Measurements from ENCODE around the gene NLGN2.
A peak's percentile ranks its signal among the peaks of the same experiment; 100 is the strongest.

DNA sequence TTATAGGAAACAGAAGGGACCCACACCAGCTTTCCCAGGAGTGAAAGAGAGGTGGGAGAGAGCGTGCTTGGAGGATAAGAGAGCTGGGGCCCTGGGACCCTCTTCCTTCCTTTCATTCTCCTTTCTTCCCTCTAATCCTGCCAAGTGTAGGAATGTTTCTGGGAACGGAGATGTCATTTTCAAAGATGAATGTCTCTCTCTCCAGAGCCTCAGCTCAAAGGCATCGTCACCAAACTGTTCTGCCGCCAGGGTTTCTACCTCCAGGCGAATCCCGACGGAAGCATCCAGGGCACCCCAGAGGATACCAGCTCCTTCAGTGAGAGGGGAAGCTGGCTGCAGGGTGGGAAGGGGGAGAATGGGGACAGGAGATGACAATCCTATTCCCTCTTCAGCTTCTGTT, 33.6 kb downstream of the NLGN2 start:
- TF ChIP-seq, protein P1, sequence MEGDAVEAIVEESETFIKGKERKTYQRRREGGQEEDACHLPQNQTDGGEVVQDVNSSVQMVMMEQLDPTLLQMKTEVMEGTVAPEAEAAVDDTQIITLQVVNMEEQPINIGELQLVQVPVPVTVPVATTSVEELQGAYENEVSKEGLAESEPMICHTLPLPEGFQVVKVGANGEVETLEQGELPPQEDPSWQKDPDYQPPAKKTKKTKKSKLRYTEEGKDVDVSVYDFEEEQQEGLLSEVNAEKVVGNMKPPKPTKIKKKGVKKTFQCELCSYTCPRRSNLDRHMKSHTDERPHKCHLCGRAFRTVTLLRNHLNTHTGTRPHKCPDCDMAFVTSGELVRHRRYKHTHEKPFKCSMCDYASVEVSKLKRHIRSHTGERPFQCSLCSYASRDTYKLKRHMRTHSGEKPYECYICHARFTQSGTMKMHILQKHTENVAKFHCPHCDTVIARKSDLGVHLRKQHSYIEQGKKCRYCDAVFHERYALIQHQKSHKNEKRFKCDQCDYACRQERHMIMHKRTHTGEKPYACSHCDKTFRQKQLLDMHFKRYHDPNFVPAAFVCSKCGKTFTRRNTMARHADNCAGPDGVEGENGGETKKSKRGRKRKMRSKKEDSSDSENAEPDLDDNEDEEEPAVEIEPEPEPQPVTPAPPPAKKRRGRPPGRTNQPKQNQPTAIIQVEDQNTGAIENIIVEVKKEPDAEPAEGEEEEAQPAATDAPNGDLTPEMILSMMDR (conservative IDR thresholded peaks at IDR 0.05; ENCODE audit: low read depth, low read length) = 0 out of 2 replicates have a peak, but pooled peaks have one; percentile 3
- TF ChIP-seq EZH2 (IDR thresholded peaks at IDR 0.05; ENCODE audit: borderline replicate concordance, low read depth, low read length, poor library complexity, severe bottlenecking) = no peak
